ENCODE measurements around the gene FOXP1. TPM values are rescaled to one million over a fixed set of nuclear protein-coding genes. Genes with fewer than 3 reads are reported as not detected.

FOXP1 gene
- total RNA-seq, 1 donor from 2014 or later: 110 TPM

- H3K4me3 Mint-ChIP-seq: no peak overlapping the region
- DNase-seq: no peak
- no peaks in the 10 kb centered on the region for H3K27me3 Mint-ChIP-seq
- H3K27ac Mint-ChIP-seq: no peak overlapping the region
- peaks cover 4% of the 10 kb centered on the region for H3K9me3 Mint-ChIP-seq
- intact Hi-C loops (cut with micrococcal nuclease): no loop called here
- H3K36me3 Mint-ChIP-seq (ENCODE audit: low read depth): peaks cover 81% of the 10 kb centered on the region
- H3K4me1 Mint-ChIP-seq: peaks cover 27% of the 10 kb centered on the region
Observed at GRCh38 chr3:70992562-70993204, 590.8 kb downstream of the FOXP1 start.

GRCh38 chr3:70992131-70992530 is 591.4 kb downstream of the FOXP1 start:
- Mint-ChIP-seq H3K27me3 (no peaks in the 10 kb centered on the region), H3K4me1 (peaks cover 25% of the 10 kb centered on the region), H3K9me3 (peaks cover 4% of the 10 kb centered on the region), H3K27ac (no peak overlapping the region), H3K36me3 (ENCODE audit: low read depth) (peaks cover 82% of the 10 kb centered on the region), H3K4me3 (no peak overlapping the region)
- no peak for DNase-seq
- intact Hi-C loops (cut with micrococcal nuclease): no loop called here

DNA sequence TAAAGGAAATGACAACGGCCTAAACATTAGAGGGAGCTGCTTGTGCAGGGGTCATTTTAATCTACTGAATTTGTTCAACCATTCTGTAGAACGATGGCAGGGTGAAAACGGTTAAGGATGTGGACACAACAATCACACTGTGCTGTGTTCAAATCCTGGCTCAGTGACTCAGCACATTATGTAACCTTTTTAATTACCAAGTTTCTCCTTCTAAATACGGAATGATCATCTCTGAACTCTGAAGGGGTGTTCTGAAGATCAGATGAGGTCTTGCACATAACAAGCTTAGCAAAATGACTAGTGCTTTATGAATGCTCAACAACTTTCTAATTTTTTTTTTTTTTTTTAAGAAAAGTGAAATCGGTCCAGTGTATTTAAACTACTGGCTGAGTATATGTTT is 592.8 kb downstream of the FOXP1 start:
- peaks cover 4% of the 10 kb centered on the region for H3K9me3 Mint-ChIP-seq
- H3K4me1 Mint-ChIP-seq: peaks cover 28% of the 10 kb centered on the region
- intact Hi-C loops (cut with micrococcal nuclease): no loop called here
- no peaks in the 10 kb centered on the region for H3K27me3 Mint-ChIP-seq
- no peak for DNase-seq
- no peak overlapping the region for H3K27ac Mint-ChIP-seq
- H3K4me3 Mint-ChIP-seq: no peak overlapping the region
- peaks cover 85% of the 10 kb centered on the region for H3K36me3 Mint-ChIP-seq (ENCODE audit: low read depth)

- H3K27ac Mint-ChIP-seq: peak overlapping the region; percentile 25
- no peak for DNase-seq
- intact Hi-C loops (cut with micrococcal nuclease): no loop called here
- H3K4me3 Mint-ChIP-seq: peak overlapping the region; percentile 3
- peaks cover 4% of the 10 kb centered on the region for H3K9me3 Mint-ChIP-seq
- peaks cover 88% of the 10 kb centered on the region for H3K36me3 Mint-ChIP-seq (ENCODE audit: low read depth)
- no peaks in the 10 kb centered on the region for H3K27me3 Mint-ChIP-seq
- peaks cover 28% of the 10 kb centered on the region for H3K4me1 Mint-ChIP-seq
Observed at GRCh38 chr3:70990185-70990584, 593.3 kb downstream of the FOXP1 start.

DNA sequence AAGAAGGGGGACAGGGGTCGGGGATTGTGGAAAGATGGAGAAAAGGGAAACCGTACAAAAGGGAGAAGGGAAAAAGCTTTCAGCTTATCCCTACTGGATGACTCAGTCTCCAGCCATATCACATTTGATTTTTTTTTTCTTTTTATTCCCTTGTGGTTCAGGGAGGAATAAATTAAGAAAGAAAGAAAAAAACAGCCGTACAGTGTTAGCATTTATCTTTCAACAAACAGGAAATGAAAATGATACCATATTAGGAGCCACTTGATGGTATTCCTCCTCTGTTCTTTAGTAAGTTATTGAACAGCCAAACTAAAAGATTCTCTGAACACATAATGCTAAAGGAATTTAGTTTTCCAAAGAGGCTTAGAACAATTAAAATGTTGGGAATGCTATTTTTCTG is 594.4 kb downstream of the FOXP1 start:
- Mint-ChIP-seq H3K9me3 (peaks cover 4% of the 10 kb centered on the region), H3K4me3 (no peak overlapping the region), H3K36me3 (ENCODE audit: low read depth) (peaks cover 88% of the 10 kb centered on the region), H3K27me3 (no peaks in the 10 kb centered on the region), H3K4me1 (peaks cover 37% of the 10 kb centered on the region), H3K27ac (no peak overlapping the region)
- DNase-seq: no peak
- intact Hi-C loops (cut with micrococcal nuclease): no loop called here

DNA sequence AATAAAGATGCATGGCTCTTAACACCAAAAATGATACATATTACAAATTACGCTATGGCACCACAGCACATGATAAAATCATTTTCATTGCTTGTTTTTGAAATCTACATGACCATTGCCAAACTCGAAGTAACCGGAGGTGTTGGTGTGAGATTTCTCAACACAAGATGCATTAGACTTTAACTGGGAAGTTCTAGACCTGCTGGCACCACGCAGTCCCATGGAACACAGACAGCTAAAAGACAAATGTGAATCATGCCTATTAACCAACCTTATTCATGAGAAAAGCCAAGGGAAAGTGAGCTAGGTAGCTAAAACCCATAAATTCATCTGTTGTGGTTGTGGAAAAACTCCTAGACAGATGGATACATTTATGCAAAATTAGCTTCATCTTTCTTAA is 595.4 kb downstream of the FOXP1 start:
- no peak overlapping the region for H3K27ac Mint-ChIP-seq
- no peak for DNase-seq
- peaks cover 83% of the 10 kb centered on the region for H3K36me3 Mint-ChIP-seq (ENCODE audit: low read depth)
- H3K27me3 Mint-ChIP-seq: no peaks in the 10 kb centered on the region
- peaks cover 43% of the 10 kb centered on the region for H3K4me1 Mint-ChIP-seq
- intact Hi-C loops (cut with micrococcal nuclease): no loop called here
- H3K4me3 Mint-ChIP-seq: no peak overlapping the region
- peaks cover 4% of the 10 kb centered on the region for H3K9me3 Mint-ChIP-seq

GRCh38 chr3:70985572-70985971 is 598.0 kb downstream of the FOXP1 start:
- H3K36me3 Mint-ChIP-seq (ENCODE audit: low read depth): peaks cover 78% of the 10 kb centered on the region
- H3K27me3 Mint-ChIP-seq: no peaks in the 10 kb centered on the region
- intact Hi-C loops (cut with micrococcal nuclease): no loop called here
- peaks cover 53% of the 10 kb centered on the region for H3K4me1 Mint-ChIP-seq
- H3K9me3 Mint-ChIP-seq: no peaks in the 10 kb centered on the region
- no peak overlapping the region for H3K4me3 Mint-ChIP-seq
- no peak for DNase-seq
- no peak overlapping the region for H3K27ac Mint-ChIP-seq

DNA sequence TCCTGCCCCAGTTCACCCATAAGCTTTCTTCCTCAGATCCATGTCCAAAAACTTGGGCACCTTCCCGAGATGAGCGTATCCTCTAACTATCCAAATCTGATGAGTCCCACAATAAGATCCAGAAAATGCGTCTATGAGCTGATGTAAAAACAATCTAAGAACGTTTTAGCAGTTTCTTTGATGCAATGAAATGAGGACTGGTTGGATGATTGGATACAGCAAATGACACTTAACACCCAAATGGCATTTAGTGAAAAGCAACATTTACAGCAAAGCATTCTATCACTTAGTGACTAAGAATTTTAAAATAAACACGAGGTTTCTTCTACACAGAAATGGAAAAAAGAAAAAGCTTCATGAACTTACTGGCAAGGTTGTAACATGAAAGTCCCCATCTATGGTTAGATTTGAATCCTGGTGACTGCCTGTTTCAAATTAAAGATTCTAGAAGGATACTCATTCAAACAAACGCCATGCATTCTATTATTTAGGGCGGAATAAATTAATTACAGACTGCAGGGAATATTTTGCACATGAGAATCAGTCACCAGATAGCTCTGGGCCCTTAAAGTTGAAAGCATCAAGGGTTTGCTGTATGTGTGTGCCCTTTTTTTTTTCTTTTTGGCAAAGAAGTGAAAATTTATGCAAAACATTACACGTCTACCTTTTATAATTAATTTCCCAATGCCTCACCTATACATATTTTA is 598.6 kb downstream of the FOXP1 start:
- peaks cover 78% of the 10 kb centered on the region for H3K36me3 Mint-ChIP-seq (ENCODE audit: low read depth)
- H3K4me3 Mint-ChIP-seq: no peak overlapping the region
- no peaks in the 10 kb centered on the region for H3K27me3 Mint-ChIP-seq
- peak overlapping the region; percentile 67 for H3K27ac Mint-ChIP-seq
- no peak for DNase-seq
- intact Hi-C loops (cut with micrococcal nuclease): no loop called here
- no peaks in the 10 kb centered on the region for H3K9me3 Mint-ChIP-seq
- H3K4me1 Mint-ChIP-seq: peaks cover 53% of the 10 kb centered on the region

GRCh38 chr3:70982700-70983140 is 600.8 kb downstream of the FOXP1 start:
- Mint-ChIP-seq H3K9me3 (no peaks in the 10 kb centered on the region), H3K36me3 (ENCODE audit: low read depth) (peaks cover 81% of the 10 kb centered on the region), H3K27me3 (no peaks in the 10 kb centered on the region), H3K4me1 (peaks cover 50% of the 10 kb centered on the region), H3K4me3 (peak overlapping the region; percentile 55), H3K27ac (peak overlapping the region; percentile 91)
- intact Hi-C loops (cut with micrococcal nuclease): loop anchor here (1.0 kb wide), 1 partner anchor 28 kb away; no protein-coding TSS in a partner anchor
- DNase-seq: peak; percentile 75

DNA sequence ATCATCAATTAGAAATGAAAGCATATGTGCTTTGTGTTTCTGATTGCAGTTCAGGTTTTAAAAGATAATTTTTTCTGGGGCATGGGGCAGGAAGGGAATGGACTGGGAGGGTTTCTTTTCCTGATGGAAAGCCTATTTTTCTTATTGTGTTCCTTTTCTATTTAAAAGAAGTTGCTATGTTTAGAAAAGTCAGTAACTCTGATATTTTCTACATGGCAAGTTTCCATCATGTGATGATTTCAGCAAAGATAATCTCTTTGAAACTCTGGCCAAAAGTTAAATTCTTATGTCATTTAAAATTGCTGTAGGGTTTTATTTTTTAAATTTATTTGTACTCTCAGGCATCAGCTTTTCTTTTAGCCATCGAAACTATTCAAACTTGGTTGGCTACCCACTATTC is 601.2 kb downstream of the FOXP1 start:
- H3K4me3 Mint-ChIP-seq: no peak overlapping the region
- intact Hi-C loops (cut with micrococcal nuclease): no loop called here
- peaks cover 50% of the 10 kb centered on the region for H3K4me1 Mint-ChIP-seq
- H3K27ac Mint-ChIP-seq: peak overlapping the region; percentile 46
- H3K9me3 Mint-ChIP-seq: no peaks in the 10 kb centered on the region
- H3K36me3 Mint-ChIP-seq (ENCODE audit: low read depth): peaks cover 81% of the 10 kb centered on the region
- no peaks in the 10 kb centered on the region for H3K27me3 Mint-ChIP-seq
- DNase-seq: no peak

DNA sequence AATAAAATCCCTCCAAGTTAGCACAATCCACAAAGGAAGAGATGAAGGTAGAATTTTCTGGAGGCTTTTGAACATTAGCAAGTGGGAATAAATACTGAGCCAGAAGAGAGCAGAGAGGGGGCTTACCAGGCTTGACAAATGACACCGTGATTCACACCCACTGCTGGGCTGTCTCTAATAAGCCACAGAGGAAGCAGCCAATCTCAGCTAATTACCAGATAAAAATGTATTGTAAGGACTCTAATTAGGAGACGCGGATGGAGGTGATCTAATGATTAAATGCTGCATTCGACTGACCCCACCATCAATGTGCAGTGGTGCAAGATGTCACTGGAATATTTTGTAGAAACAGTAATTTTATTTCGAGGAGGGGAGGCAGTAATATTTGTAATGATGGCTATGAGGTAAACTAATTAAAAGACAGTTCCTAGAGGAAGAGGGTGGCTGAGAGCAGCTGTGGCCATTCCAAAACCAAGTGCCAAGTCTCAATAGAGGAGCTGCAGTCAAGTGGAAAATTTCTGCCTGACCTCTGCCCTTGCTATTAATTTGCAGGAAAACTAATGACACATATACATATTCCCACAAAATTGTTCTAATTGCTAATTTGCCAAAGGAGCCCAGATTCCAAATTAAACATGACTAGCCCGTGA is 602.2 kb downstream of the FOXP1 start:
- peak overlapping the region; percentile 87 for H3K27ac Mint-ChIP-seq
- H3K27me3 Mint-ChIP-seq: no peaks in the 10 kb centered on the region
- intact Hi-C loops (cut with micrococcal nuclease): no loop called here
- peak overlapping the region; percentile 47 for H3K4me3 Mint-ChIP-seq
- H3K9me3 Mint-ChIP-seq: no peaks in the 10 kb centered on the region
- H3K4me1 Mint-ChIP-seq: peaks cover 50% of the 10 kb centered on the region
- peaks cover 78% of the 10 kb centered on the region for H3K36me3 Mint-ChIP-seq (ENCODE audit: low read depth)
- DNase-seq: no peak

GRCh38 chr3:70980646-70981170 is 602.8 kb downstream of the FOXP1 start:
- Mint-ChIP-seq H3K27me3 (no peaks in the 10 kb centered on the region), H3K9me3 (no peaks in the 10 kb centered on the region), H3K27ac (peak overlapping the region; percentile 87), H3K36me3 (ENCODE audit: low read depth) (peaks cover 77% of the 10 kb centered on the region), H3K4me1 (peaks cover 46% of the 10 kb centered on the region), H3K4me3 (peak overlapping the region; percentile 47)
- no peak for DNase-seq
- intact Hi-C loops (cut with micrococcal nuclease): no loop called here

DNA sequence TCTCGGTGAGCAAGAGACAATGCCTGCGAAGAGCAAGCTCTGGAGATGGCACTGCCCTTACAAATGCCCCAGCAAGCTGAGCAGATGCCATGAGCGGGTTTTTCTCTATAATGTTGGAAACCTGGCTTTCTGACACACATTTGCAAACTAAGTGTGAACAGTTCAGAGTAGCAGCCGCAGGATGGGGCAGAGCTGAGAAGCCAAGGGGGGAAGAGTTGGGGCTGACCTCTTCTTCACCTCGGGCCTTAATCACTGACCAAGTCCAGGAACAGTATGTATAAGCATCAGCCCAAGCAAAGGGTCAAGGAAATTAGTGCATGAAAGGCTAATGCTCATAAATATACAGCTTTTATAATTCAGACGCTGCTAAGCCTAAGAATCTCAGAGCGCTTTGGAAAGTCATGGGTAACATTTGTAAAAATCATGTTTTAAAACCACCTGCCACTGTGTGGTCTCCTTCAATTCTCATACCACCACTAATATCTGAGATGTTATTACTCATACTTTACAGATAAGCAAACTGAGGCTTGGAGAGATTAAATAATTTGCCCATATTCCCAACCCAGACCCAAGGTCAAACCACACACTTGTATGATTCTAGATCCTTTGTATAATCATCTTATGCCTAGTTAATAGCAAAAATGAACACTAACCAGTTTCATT is 603.4 kb downstream of the FOXP1 start:
- intact Hi-C loops (cut with micrococcal nuclease): no loop called here
- no peaks in the 10 kb centered on the region for H3K9me3 Mint-ChIP-seq
- no peaks in the 10 kb centered on the region for H3K27me3 Mint-ChIP-seq
- peaks cover 47% of the 10 kb centered on the region for H3K4me1 Mint-ChIP-seq
- peak overlapping the region; percentile 87 for H3K27ac Mint-ChIP-seq
- peaks cover 80% of the 10 kb centered on the region for H3K36me3 Mint-ChIP-seq (ENCODE audit: low read depth)
- DNase-seq: no peak
- no peak overlapping the region for H3K4me3 Mint-ChIP-seq
